K562 (cell line): ENCODE data around the gene PRC1. TPM values are rescaled to one million over a fixed set of nuclear protein-coding genes. Genes with fewer than 3 reads are reported as not detected.

Experiments used
- BRCA1 ChIP-seq, 2 experiments: fragments of 450-650 bp in 1 of 2; sonication (generic) in 1 of 2; formaldehyde crosslinking in 1 of 2; IDR thresholded peaks; 2 replicates each; pipeline versions ENCODE4 v1.5.0 to v1.6.1; 2017 to 2020; ENCODE audit warnings: mild to moderate bottlenecking in 1 of 2, missing genetic modification reagents in 1 of 2
- CCNT2 ChIP-seq: IDR thresholded peaks from 2 replicates; pipeline ENCODE4 v1.6.1; 2011; ENCODE audit warnings: borderline replicate concordance, low read depth, mild to moderate bottlenecking, moderate library complexity, mixed read lengths, low read length; ENCODE audit not compliant: insufficient read length; ENCODE audit errors: extremely low read depth
- CHD1 ChIP-seq: fragments of 200-600 bp; sonication (generic); IDR thresholded peaks from one replicate; pipeline ENCODE4 v1.6.1; 2012; ENCODE audit warnings: mild to moderate bottlenecking, moderate library complexity, low read length, inconsistent platforms
- DMBX1 ChIP-seq: fragments of 250-450 bp; sonication (Bioruptor Pico); IDR thresholded peaks from 2 replicates; pipeline ENCODE4 v1.8.0; 2022; ENCODE audit warnings: inconsistent platforms, mild to moderate bottlenecking, moderate library complexity, borderline replicate concordance
- ETV5 ChIP-seq: sonication (generic); formaldehyde crosslinking; IDR thresholded peaks from 2 replicates; pipeline ENCODE4 v1.4.0; 2020; ENCODE audit warnings: low read depth, mild to moderate bottlenecking, missing genetic modification reagents
- GTF2A2 ChIP-seq: IDR thresholded peaks from 2 replicates; pipeline ENCODE4 v1.6.1; 2016; ENCODE audit warnings: mild to moderate bottlenecking, missing genetic modification characterization, missing compliant biosample characterization
- HDAC2 ChIP-seq: fragments of 450-650 bp; IDR thresholded peaks from 2 replicates; pipeline ENCODE4 v1.6.1; 2016; ENCODE audit warnings: mild to moderate bottlenecking
- KLF10 ChIP-seq: fragments of 250-450 bp; sonication (Bioruptor Pico); IDR thresholded peaks from 2 replicates; pipeline ENCODE4 v1.6.1; 2021; ENCODE audit warnings: matching md5 sums
- MBD2 ChIP-seq: sonication (generic); IDR thresholded peaks from 2 replicates; pipeline ENCODE4 v1.6.1; 2016; ENCODE audit warnings: low read depth, borderline replicate concordance
- NCOR1 ChIP-seq: fragments of 450-650 bp; IDR thresholded peaks from 2 replicates; pipeline ENCODE4 v1.6.1; 2016; ENCODE audit warnings: mild to moderate bottlenecking, moderate library complexity
- NFE2 ChIP-seq: IDR thresholded peaks from 2 replicates; pipeline ENCODE4 v1.6.1; 2014; ENCODE audit warnings: antibody characterized with exemption, low read depth
- ZKSCAN1 ChIP-seq: fragments of 150-350 bp; IDR thresholded peaks from 2 replicates; pipeline ENCODE4 v1.6.1; 2016; ENCODE audit warnings: low read depth, low read length
- polyA plus RNA-seq, 8 experiments: library from polyadenylated mRNA; depleted of rRNA in 4 of 8; stranded (reverse) in 5 of 8; unstranded in 3 of 8; fragments of >200 nt; fragmentation: Nextera tagmentation in 2 of 8; fragmentation: Illumina TruSeq in 1 of 8; extraction: Ambion mirVana in 2 of 8; extraction: Trizol in 1 of 8; gene quantifications; 2 replicates each; pipeline versions ENCODE4 v1.2.1 to v1.2.3, GENCODE V29; 2011 to 2014; ENCODE audit warnings: inconsistent platforms in 1 of 8, missing spikeins in 1 of 8
- total RNA-seq, 7 experiments: library from RNA; depleted of rRNA in 6 of 7; stranded (reverse); fragments of >200 nt in 6 of 7; fragmentation: Illumina TruSeq in 2 of 7; extraction: Trizol in 2 of 7; gene quantifications; 2 replicates each; pipeline versions ENCODE4 v1.2.1 to v1.2.3, GENCODE V29; 2011 to 2021; ENCODE audit warnings: low replicate concordance in 1 of 7
- TF ChIP-seq, protein P1 (sequence below): fragments of 250-450 bp; sonication (Bioruptor Pico); IDR thresholded peaks from 2 replicates; pipeline ENCODE4 v1.5.0; 2021
- TF ChIP-seq, protein P2 (sequence below): sonication (generic); formaldehyde crosslinking; IDR thresholded peaks from 2 replicates; pipeline ENCODE4 v1.8.0; 2022; ENCODE audit warnings: mild to moderate bottlenecking, missing genetic modification reagents
- TF ChIP-seq, protein P3 (sequence below), 2 experiments: fragments of 450-650 bp; conservative IDR thresholded peaks; 2 replicates each; pipeline ENCODE4 v1.6.1; 2017; ENCODE audit warnings: mild to moderate bottlenecking in 2 of 2, moderate library complexity in 2 of 2
- TF ChIP-seq, protein P4 (sequence below), 2 experiments: fragments of 450-650 bp; IDR thresholded peaks; 2 replicates each; pipeline ENCODE4 v1.6.1; 2018; ENCODE audit warnings: mild to moderate bottlenecking in 2 of 2, low read depth in 1 of 2; ENCODE audit not compliant: partially characterized antibody in 2 of 2
- TF ChIP-seq, protein P5 (sequence below): sonication (generic); formaldehyde crosslinking; IDR thresholded peaks from 2 replicates; pipeline ENCODE4 v1.8.0; 2022; ENCODE audit warnings: mild to moderate bottlenecking, missing genetic modification reagents

Gene PRC1
- total and polyA plus RNA-seq, 9 of the 15 experiments (the other 6 are each of a cell fraction or from before 2014, with no cell fraction given): 156 to 391 (median 240) TPM

DNA sequence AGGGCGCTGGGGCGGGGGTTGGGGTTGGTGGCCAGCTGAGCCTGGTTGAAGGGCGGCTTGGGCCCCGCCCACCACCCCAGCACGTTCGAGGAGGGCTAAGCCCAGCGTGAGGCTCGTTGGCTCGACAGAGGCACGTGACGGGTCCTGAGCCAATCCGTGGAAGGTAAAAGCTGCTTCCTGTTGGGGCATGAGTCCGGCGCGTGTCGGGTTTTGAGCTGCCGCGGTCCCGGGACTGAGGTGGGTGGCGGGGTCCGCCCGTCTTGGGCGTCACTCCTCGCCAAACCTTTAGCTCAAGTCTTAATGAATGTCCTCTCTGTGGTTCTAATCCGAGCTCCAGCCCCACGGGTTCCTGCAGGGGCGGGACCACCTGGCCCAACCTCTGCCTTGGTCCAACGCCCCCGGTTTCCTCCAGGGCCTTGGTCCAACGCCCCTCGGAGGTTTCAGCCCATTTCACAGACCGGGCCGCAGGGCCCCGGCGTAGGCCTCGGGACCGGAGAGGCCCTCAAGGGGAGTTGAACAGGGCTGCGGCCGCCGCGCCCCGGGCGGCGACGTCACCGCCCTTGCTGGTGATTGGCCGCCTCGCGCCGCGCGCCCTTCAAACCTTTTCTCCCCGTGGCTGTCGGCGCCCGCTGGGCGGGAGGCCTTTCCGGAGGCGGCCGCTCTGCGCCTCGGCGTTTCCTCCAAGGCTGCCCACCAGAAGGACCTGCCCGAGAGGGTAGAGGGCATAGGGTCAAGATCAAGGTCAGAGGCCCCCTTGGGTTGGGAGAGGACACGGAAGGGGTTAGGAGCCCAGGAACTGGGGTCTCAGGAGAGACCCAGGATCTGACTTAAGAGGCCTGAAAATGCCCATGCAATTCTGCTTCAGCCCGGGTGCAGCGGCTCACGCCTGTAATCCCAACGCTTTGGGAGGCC is 39.4 kb downstream of the PRC1 start, which contains the start of gene RCCD1 (continued):
- TF ChIP-seq NCOR1 (peak; percentile 39), BRCA1 (IDR thresholded peaks at IDR 0.05) (no peak), BRCA1 (CRISPR knock-in tag; IDR thresholded peaks at IDR 0.05) (no peak), MBD2 (peak; percentile 73), ETV5 (CRISPR knock-in tag) (peak; percentile 92), GTF2A2 (tag) (no peak), KLF10 (0 out of 2 replicates have a peak, but pooled peaks have one; percentile 75), CCNT2 (peak; percentile 76), HDAC2 (peak; percentile 81), ZKSCAN1 (peak; percentile 40; the same call in 1 of the 2 replicates), NFE2 (no peak), CHD1 (peak; percentile 98), DMBX1 (CRISPR knock-in tag) (0 out of 2 replicates have a peak, but pooled peaks have one; percentile 66)
- TF ChIP-seq, protein P1, sequence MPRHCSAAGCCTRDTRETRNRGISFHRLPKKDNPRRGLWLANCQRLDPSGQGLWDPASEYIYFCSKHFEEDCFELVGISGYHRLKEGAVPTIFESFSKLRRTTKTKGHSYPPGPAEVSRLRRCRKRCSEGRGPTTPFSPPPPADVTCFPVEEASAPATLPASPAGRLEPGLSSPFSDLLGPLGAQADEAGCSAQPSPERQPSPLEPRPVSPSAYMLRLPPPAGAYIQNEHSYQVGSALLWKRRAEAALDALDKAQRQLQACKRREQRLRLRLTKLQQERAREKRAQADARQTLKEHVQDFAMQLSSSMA (CRISPR knock-in tag): peak; percentile 80; the same call in 1 of the 2 replicates
- TF ChIP-seq, protein P2, sequence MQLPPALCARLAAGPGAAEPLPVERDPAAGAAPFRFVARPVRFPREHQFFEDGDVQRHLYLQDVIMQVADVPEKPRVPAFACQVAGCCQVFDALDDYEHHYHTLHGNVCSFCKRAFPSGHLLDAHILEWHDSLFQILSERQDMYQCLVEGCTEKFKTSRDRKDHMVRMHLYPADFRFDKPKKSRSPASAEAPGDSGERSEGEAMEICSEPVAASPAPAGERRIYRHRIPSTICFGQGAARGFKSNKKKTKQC (CRISPR knock-in tag): peak; percentile 35; the same call in 1 of the 2 replicates
- TF ChIP-seq, protein P3, sequence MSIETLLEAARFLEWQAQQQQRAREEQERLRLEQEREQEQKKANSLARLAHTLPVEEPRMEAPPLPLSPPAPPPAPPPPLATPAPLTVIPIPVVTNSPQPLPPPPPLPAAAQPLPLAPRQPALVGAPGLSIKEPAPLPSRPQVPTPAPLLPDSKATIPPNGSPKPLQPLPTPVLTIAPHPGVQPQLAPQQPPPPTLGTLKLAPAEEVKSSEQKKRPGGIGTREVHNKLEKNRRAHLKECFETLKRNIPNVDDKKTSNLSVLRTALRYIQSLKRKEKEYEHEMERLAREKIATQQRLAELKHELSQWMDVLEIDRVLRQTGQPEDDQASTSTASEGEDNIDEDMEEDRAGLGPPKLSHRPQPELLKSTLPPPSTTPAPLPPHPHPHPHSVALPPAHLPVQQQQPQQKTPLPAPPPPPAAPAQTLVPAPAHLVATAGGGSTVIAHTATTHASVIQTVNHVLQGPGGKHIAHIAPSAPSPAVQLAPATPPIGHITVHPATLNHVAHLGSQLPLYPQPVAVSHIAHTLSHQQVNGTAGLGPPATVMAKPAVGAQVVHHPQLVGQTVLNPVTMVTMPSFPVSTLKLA (conservative IDR thresholded peaks at IDR 0.05): peak; percentile 97 to 98
- TF ChIP-seq, protein P4, sequence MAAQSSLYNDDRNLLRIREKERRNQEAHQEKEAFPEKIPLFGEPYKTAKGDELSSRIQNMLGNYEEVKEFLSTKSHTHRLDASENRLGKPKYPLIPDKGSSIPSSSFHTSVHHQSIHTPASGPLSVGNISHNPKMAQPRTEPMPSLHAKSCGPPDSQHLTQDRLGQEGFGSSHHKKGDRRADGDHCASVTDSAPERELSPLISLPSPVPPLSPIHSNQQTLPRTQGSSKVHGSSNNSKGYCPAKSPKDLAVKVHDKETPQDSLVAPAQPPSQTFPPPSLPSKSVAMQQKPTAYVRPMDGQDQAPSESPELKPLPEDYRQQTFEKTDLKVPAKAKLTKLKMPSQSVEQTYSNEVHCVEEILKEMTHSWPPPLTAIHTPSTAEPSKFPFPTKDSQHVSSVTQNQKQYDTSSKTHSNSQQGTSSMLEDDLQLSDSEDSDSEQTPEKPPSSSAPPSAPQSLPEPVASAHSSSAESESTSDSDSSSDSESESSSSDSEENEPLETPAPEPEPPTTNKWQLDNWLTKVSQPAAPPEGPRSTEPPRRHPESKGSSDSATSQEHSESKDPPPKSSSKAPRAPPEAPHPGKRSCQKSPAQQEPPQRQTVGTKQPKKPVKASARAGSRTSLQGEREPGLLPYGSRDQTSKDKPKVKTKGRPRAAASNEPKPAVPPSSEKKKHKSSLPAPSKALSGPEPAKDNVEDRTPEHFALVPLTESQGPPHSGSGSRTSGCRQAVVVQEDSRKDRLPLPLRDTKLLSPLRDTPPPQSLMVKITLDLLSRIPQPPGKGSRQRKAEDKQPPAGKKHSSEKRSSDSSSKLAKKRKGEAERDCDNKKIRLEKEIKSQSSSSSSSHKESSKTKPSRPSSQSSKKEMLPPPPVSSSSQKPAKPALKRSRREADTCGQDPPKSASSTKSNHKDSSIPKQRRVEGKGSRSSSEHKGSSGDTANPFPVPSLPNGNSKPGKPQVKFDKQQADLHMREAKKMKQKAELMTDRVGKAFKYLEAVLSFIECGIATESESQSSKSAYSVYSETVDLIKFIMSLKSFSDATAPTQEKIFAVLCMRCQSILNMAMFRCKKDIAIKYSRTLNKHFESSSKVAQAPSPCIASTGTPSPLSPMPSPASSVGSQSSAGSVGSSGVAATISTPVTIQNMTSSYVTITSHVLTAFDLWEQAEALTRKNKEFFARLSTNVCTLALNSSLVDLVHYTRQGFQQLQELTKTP (IDR thresholded peaks at IDR 0.05; ENCODE audit: low read depth in 1 of 2, partially characterized antibody in 2 of 2): peak in 1 of 2 experiments; percentile 59
- TF ChIP-seq, protein P5, sequence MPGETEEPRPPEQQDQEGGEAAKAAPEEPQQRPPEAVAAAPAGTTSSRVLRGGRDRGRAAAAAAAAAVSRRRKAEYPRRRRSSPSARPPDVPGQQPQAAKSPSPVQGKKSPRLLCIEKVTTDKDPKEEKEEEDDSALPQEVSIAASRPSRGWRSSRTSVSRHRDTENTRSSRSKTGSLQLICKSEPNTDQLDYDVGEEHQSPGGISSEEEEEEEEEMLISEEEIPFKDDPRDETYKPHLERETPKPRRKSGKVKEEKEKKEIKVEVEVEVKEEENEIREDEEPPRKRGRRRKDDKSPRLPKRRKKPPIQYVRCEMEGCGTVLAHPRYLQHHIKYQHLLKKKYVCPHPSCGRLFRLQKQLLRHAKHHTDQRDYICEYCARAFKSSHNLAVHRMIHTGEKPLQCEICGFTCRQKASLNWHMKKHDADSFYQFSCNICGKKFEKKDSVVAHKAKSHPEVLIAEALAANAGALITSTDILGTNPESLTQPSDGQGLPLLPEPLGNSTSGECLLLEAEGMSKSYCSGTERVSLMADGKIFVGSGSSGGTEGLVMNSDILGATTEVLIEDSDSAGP (CRISPR knock-in tag): 0 out of 2 replicates have a peak, but pooled peaks have one; percentile 46
